Neural crest cell (in vitro differentiated cells): ENCODE measurements around the gene RNF215. TPM values are rescaled to one million over a fixed set of nuclear protein-coding genes. Genes with fewer than 3 reads are reported as not detected.

Experiments used
- DNase-seq: peaks from one replicate; pipeline ENCODE4 v3.0.0; 2021; ENCODE audit warnings: low read depth, mixed read lengths, low spot score
- H3K27ac Mint-ChIP-seq: one replicate; pipeline ENCODE4 v1.8.0; 2021; ENCODE audit warnings: mild to moderate bottlenecking, mixed read lengths; ENCODE audit not compliant: unreplicated experiment
- H3K27me3 Mint-ChIP-seq: 2 replicates; pipeline ENCODE4 v1.8.0; 2021; ENCODE audit warnings: low read depth, mild to moderate bottlenecking, mixed read lengths
- H3K36me3 Mint-ChIP-seq: 2 replicates; pipeline ENCODE4 v1.8.0; 2021; ENCODE audit warnings: low read depth, mild to moderate bottlenecking, mixed read lengths
- H3K4me1 Mint-ChIP-seq: 2 replicates; pipeline ENCODE4 v1.8.0; 2021; ENCODE audit warnings: mixed read lengths
- H3K4me3 Mint-ChIP-seq: one replicate; pipeline ENCODE4 v1.8.0; 2021; ENCODE audit warnings: mild to moderate bottlenecking, mixed read lengths
- H3K9me3 Mint-ChIP-seq: 2 replicates; pipeline ENCODE4 v1.8.0; 2021; ENCODE audit warnings: mixed read lengths
- CTCF ChIP-seq: fragments of 200-600 bp; sonication (generic); conservative IDR thresholded peaks from 2 replicates; pipeline ENCODE4 v1.5.0; 2021; ENCODE audit warnings: antibody characterized with exemption, mild to moderate bottlenecking
- total RNA-seq: library from RNA; stranded (reverse); gene quantifications from 2 replicates; pipeline ENCODE4 v1.2.1, GENCODE V29; 2021

RNF215 gene
- total RNA-seq, 1 donor from 2014 or later, result 27.4 TPM

- DNase-seq, result no peak
- Mint-ChIP-seq H3K4me1 (peaks cover 40% of the 10 kb centered on the region), H3K27me3 (no peaks in the 10 kb centered on the region), H3K9me3 (no peaks in the 10 kb centered on the region), H3K4me3 (peak overlapping the region; percentile 99), H3K27ac (no peak overlapping the region), H3K36me3 (no peaks in the 10 kb centered on the region)
- TF ChIP-seq CTCF, result no peak
Measured at GRCh38 chr22:30358541-30358940, 28.7 kb downstream of the RNF215 start.

GRCh38 chr22:30357650-30358215, 29.5 kb downstream of the RNF215 start:
- Mint-ChIP-seq H3K4me1 (peaks cover 40% of the 10 kb centered on the region), H3K9me3 (no peaks in the 10 kb centered on the region), H3K4me3 (peak overlapping the region; percentile 99), H3K36me3 (no peaks in the 10 kb centered on the region), H3K27me3 (no peaks in the 10 kb centered on the region), H3K27ac (peak overlapping the region; percentile 71)
- DNase-seq, result no peak
- no peak for TF ChIP-seq CTCF

- Mint-ChIP-seq H3K27me3 (no peaks in the 10 kb centered on the region), H3K9me3 (no peaks in the 10 kb centered on the region), H3K4me1 (peaks cover 40% of the 10 kb centered on the region), H3K4me3 (peak overlapping the region; percentile 99), H3K27ac (peak overlapping the region; percentile 98), H3K36me3 (peaks cover 2% of the 10 kb centered on the region)
- no peak for TF ChIP-seq CTCF
- no peak for DNase-seq
Measured at GRCh38 chr22:30357236-30357570, 30.0 kb downstream of the RNF215 start.

- Mint-ChIP-seq H3K27ac (peak within 1 kb of the TSS; percentile 98), H3K4me3 (peak within 1 kb of the TSS; percentile 99), H3K27me3 (no peaks in the 10 kb centered on the region), H3K4me1 (peaks cover 40% of the 10 kb centered on the region), H3K9me3 (no peaks in the 10 kb centered on the region), H3K36me3 (peaks cover 2% of the 10 kb centered on the region)
- DNase-seq, result peak; percentile 83
- no peak for TF ChIP-seq CTCF
Measured at GRCh38 chr22:30356449-30357235, 30.6 kb downstream of the RNF215 start, which contains the start of the genes CCDC157 and SF3A1. CCDC157 (plus strand) TSS chr22:30357007; CDS start chr22:30366001, 8,994 bp downstream. SF3A1 (minus strand) TSS chr22:30356894; CDS start chr22:30356792, 102 bp downstream.

GRCh38 chr22:30354644-30355043, 32.6 kb downstream of the RNF215 start:
- no peak for DNase-seq
- Mint-ChIP-seq H3K4me1 (peaks cover 40% of the 10 kb centered on the region), H3K36me3 (peaks cover 7% of the 10 kb centered on the region), H3K27ac (no peak overlapping the region), H3K4me3 (peak overlapping the region; percentile 99), H3K9me3 (no peaks in the 10 kb centered on the region), H3K27me3 (no peaks in the 10 kb centered on the region)
- TF ChIP-seq CTCF, result no peak
